PC-3 (cell line): ENCODE results near the gene PELO. TPM values are rescaled to one million over a fixed set of nuclear protein-coding genes. Genes with fewer than 3 reads are reported as not detected.

ENCODE experiments used
- ATAC-seq: fragments of 200-7000 bp; cut with Tn5 transposase; 2 replicates; pipeline ENCODE4 v1.9.1; 2020; ENCODE audit warnings: mild to moderate bottlenecking, moderate library complexity
- BruUV-seq: library from RNA; stranded (reverse); fragments of 400-500 nt; replicated peaks from 2 replicates; lab custom pipeline; 2021; lab: Mats Ljungman, UMichigan
- CTCF ChIA-PET: fragments of 300-600 bp; sonication (Branson Sonifier 250); formaldehyde crosslinking; loops from one replicate; lab custom pipeline; 2022; ENCODE audit warnings: antibody characterized with exemption; lab: Charles Lee
- POLR2A ChIA-PET: fragments of 300-600 bp; sonication (Branson Sonifier 250); formaldehyde crosslinking; loops from one replicate; lab custom pipeline; 2022; ENCODE audit warnings: antibody characterized with exemption; ENCODE audit not compliant: unreplicated experiment; lab: Charles Lee
- DNase-seq: peaks from one replicate; pipeline ENCODE4 v3.0.0-alpha.2; 2015
- H2AFZ ChIP-seq: fragments of 300-600 bp; sonication (generic); 2 replicates; pipeline ENCODE4 v1.6.0; 2016; ENCODE audit warnings: antibody characterized with exemption, low read length
- H3F3A ChIP-seq: fragments of 300-600 bp; sonication (generic); one replicate; pipeline ENCODE4 v1.6.0; 2017; ENCODE audit warnings: antibody characterized with exemption, low read length, control low read depth, mild to moderate bottlenecking; ENCODE audit not compliant: unreplicated experiment
- H3K27ac ChIP-seq: fragments of 300-600 bp; sonication (generic); 2 replicates; pipeline ENCODE4 v1.5.1; 2016; ENCODE audit warnings: mild to moderate bottlenecking, low read length
- H3K27me3 ChIP-seq: fragments of 300-600 bp; sonication (generic); 2 replicates; pipeline ENCODE4 v1.6.1; 2016; ENCODE audit warnings: low read length, mixed read lengths
- H3K36me3 ChIP-seq: fragments of 300-600 bp; sonication (generic); 2 replicates; pipeline ENCODE4 v1.6.1; 2016; ENCODE audit warnings: low read depth, mixed run types, low read length, mixed read lengths
- H3K4me1 ChIP-seq: fragments of 300-600 bp; sonication (generic); 2 replicates; pipeline ENCODE4 v1.5.1; 2016; ENCODE audit warnings: low read length; ENCODE audit not compliant: insufficient read depth
- H3K4me2 ChIP-seq: fragments of 300-600 bp; sonication (generic); 2 replicates; pipeline ENCODE4 v1.6.0; 2016; ENCODE audit warnings: low read length
- H3K4me3 ChIP-seq: fragments of 300-600 bp; sonication (generic); 2 replicates; pipeline ENCODE4 v1.5.1; 2016; ENCODE audit warnings: mild to moderate bottlenecking, low read length, mixed read lengths
- H3K79me2 ChIP-seq: fragments of 300-600 bp; sonication (generic); 2 replicates; pipeline ENCODE4 v1.6.1; 2017; ENCODE audit warnings: low read length, mixed read lengths
- H3K9ac ChIP-seq: fragments of 300-600 bp; sonication (generic); 2 replicates; pipeline ENCODE4 v1.6.0; 2016; ENCODE audit warnings: mild to moderate bottlenecking, low read length
- H3K9me2 ChIP-seq: fragments of 300-600 bp; sonication (generic); replicated peaks from 2 replicates; pipeline ENCODE4 v1.6.1; 2016; ENCODE audit warnings: mixed run types, low read length, mixed read lengths
- H3K9me3 ChIP-seq: fragments of 300-600 bp; sonication (generic); 2 replicates; pipeline ENCODE4 v1.6.1; 2016; ENCODE audit warnings: low read length, mixed read lengths
- H4K20me1 ChIP-seq: fragments of 300-600 bp; sonication (generic); 2 replicates; pipeline ENCODE4 v1.6.1; 2016; ENCODE audit warnings: low read length, mixed read lengths
- CTCF ChIP-seq: fragments of 300-600 bp; sonication (generic); conservative IDR thresholded peaks from 2 replicates; pipeline ENCODE4 v1.5.1; 2017; ENCODE audit warnings: antibody characterized with exemption, low read depth, mild to moderate bottlenecking, low read length
- EZH2 ChIP-seq: fragments of 300-600 bp; sonication (generic); IDR thresholded peaks from one replicate; pipeline ENCODE4 v1.6.1; 2017; ENCODE audit warnings: antibody characterized with exemption, mild to moderate bottlenecking, low read length; ENCODE audit not compliant: unreplicated experiment
- EZH2phosphoT487 ChIP-seq: fragments of 300-600 bp; sonication (generic); IDR thresholded peaks from 2 replicates; pipeline ENCODE4 v1.6.1; 2018; ENCODE audit warnings: mild to moderate bottlenecking, antibody characterized with exemption, low read length, borderline replicate concordance
- intact Hi-C: fragments of 100-400 bp; cut with micrococcal nuclease; formaldehyde crosslinking; loops from 2 replicates; pipeline ENCODE4 v1.9.0; 2023
- total RNA-seq: library from RNA; depleted of rRNA; stranded (reverse); fragments of >200 nt; gene quantifications from 2 replicates; pipeline ENCODE4 v1.2.3, GENCODE V29; 2014

The PELO gene
- total RNA-seq, 1 experiment from 2014 or later: 45.3 TPM

- no peak for DNase-seq
Measured at GRCh38 chr5:52830650-52831049, 42.9 kb downstream of the PELO start.

GRCh38 chr5:52831786-52832511 is 44.2 kb downstream of the PELO start:
- ChIA-PET CTCF (no interaction called here), POLR2A (no interaction called here)
- H3F3A ChIP-seq: no peaks in the 10 kb centered on the region
- no peak overlapping the region for H3K4me3 ChIP-seq
- no peak for TF ChIP-seq EZH2
- no peaks in the 10 kb centered on the region for H3K4me1 ChIP-seq
- H3K79me2 ChIP-seq: no peaks in the 10 kb centered on the region
- no peaks in the 10 kb centered on the region for H3K9me2 ChIP-seq
- no peak for ATAC-seq
- no peaks in the 10 kb centered on the region for H3K9me3 ChIP-seq
- intact Hi-C loops: no loop called here
- H4K20me1 ChIP-seq: no peaks in the 10 kb centered on the region
- no peaks in the 10 kb centered on the region for H3K36me3 ChIP-seq
- no peak for DNase-seq
- no peak overlapping the region for H3K9ac ChIP-seq
- BruUV-seq: no TSS peak
- no peaks in the 10 kb centered on the region for H3K27me3 ChIP-seq
- H3K4me2 ChIP-seq: no peak overlapping the region
- H2AFZ ChIP-seq: no peak overlapping the region
- no peak overlapping the region for H3K27ac ChIP-seq

More at GRCh38 chr5:52830650-52831049, 42.9 kb downstream of the PELO start:
- H3K27me3 ChIP-seq: no peaks in the 10 kb centered on the region
- H3K4me2 ChIP-seq: no peak overlapping the region
- ChIA-PET CTCF (no interaction called here), POLR2A (no interaction called here)
- no peaks in the 10 kb centered on the region for H3K9me2 ChIP-seq
- no peak overlapping the region for H2AFZ ChIP-seq
- no peaks in the 10 kb centered on the region for H3K79me2 ChIP-seq
- H3K4me3 ChIP-seq: no peak overlapping the region
- H3K4me1 ChIP-seq: no peaks in the 10 kb centered on the region
- H3K36me3 ChIP-seq: no peaks in the 10 kb centered on the region
- no peak overlapping the region for H3K27ac ChIP-seq
- H3K9ac ChIP-seq: no peak overlapping the region
- H3F3A ChIP-seq: no peaks in the 10 kb centered on the region
- H4K20me1 ChIP-seq: no peaks in the 10 kb centered on the region
- no TSS peak for BruUV-seq
- TF ChIP-seq EZH2: no peak
- no peak for TF ChIP-seq EZH2phosphoT487
- no peak for TF ChIP-seq CTCF
- ATAC-seq: no peak
- intact Hi-C loops: no loop called here
- H3K9me3 ChIP-seq: no peaks in the 10 kb centered on the region

- POLR2A ChIA-PET: no interaction called here
- Histone ChIP-seq H3K9me3 (no peaks in the 10 kb centered on the region), H3K4me2 (no peak overlapping the region), H3K9me2 (no peaks in the 10 kb centered on the region), H2AFZ (no peak overlapping the region), H4K20me1 (no peaks in the 10 kb centered on the region), H3K36me3 (no peaks in the 10 kb centered on the region), H3K27me3 (no peaks in the 10 kb centered on the region), H3K4me1 (no peaks in the 10 kb centered on the region), H3K9ac (no peak overlapping the region), H3F3A (no peaks in the 10 kb centered on the region), H3K4me3 (no peak overlapping the region), H3K79me2 (no peaks in the 10 kb centered on the region), H3K27ac (no peak overlapping the region)
- no peak for TF ChIP-seq EZH2phosphoT487
- no peak for TF ChIP-seq EZH2
- no peak for TF ChIP-seq CTCF
- ATAC-seq (no peak), DNase-seq (no peak)
- intact Hi-C loops: no loop called here
- CTCF ChIA-PET: no interaction called here
- no TSS peak for BruUV-seq
Measured at GRCh38 chr5:52834320-52834719, 46.6 kb downstream of the PELO start.
